ENCODE results near the gene NFKBIZ.

- TF ChIP-seq CTCF (IDR thresholded peaks at IDR 0.05) (no peak), POLR2A (IDR thresholded peaks at IDR 0.05) (no peak), POLR2AphosphoS5 (IDR thresholded peaks at IDR 0.05) (no peak)
Observed at GRCh38 chr3:101810022-101810418, 39.3 kb upstream of the NFKBIZ start.
